Mesothelial cell of epicardium (in vitro differentiated cells): ENCODE results near the gene SH2D6. TPM values are rescaled to one million over a fixed set of nuclear protein-coding genes. Genes with fewer than 3 reads are reported as not detected.
A peak's percentile ranks its signal among the peaks of the same experiment; 100 is the strongest.

Experiments used
- DNase-seq, 2 experiments: peaks; one replicate each; pipeline ENCODE4 v3.0.0; 2021; ENCODE audit warnings: low spot score in 2 of 2; ENCODE audit not compliant: unreplicated experiment in 2 of 2
- H3K27ac Mint-ChIP-seq: 2 replicates; pipeline ENCODE4 v1.8.0; 2021; ENCODE audit warnings: mixed read lengths
- H3K27me3 Mint-ChIP-seq: 2 replicates; pipeline ENCODE4 v1.8.0; 2021; ENCODE audit warnings: low read depth, mixed read lengths
- H3K36me3 Mint-ChIP-seq: 2 replicates; pipeline ENCODE4 v1.8.0; 2021; ENCODE audit warnings: mixed read lengths
- H3K4me1 Mint-ChIP-seq: 2 replicates; pipeline ENCODE4 v1.8.0; 2021; ENCODE audit warnings: mixed read lengths
- H3K4me3 Mint-ChIP-seq: 2 replicates; pipeline ENCODE4 v1.8.0; 2021; ENCODE audit warnings: mild to moderate bottlenecking, moderate library complexity, mixed read lengths
- H3K9me3 Mint-ChIP-seq: 2 replicates; pipeline ENCODE4 v1.8.0; 2021; ENCODE audit warnings: mixed read lengths
- total RNA-seq: library from RNA; stranded (reverse); gene quantifications from 3 replicates; pipeline ENCODE4 v1.2.1, GENCODE V29; 2021
- TF ChIP-seq, protein P1 (sequence below): fragments of 200-600 bp; sonication (generic); IDR thresholded peaks from one replicate; pipeline ENCODE4 v1.5.0; 2021; ENCODE audit warnings: antibody characterized with exemption; ENCODE audit not compliant: unreplicated experiment

The SH2D6 gene
- total RNA-seq, 1 donor from 2014 or later = 0.38 TPM

DNA sequence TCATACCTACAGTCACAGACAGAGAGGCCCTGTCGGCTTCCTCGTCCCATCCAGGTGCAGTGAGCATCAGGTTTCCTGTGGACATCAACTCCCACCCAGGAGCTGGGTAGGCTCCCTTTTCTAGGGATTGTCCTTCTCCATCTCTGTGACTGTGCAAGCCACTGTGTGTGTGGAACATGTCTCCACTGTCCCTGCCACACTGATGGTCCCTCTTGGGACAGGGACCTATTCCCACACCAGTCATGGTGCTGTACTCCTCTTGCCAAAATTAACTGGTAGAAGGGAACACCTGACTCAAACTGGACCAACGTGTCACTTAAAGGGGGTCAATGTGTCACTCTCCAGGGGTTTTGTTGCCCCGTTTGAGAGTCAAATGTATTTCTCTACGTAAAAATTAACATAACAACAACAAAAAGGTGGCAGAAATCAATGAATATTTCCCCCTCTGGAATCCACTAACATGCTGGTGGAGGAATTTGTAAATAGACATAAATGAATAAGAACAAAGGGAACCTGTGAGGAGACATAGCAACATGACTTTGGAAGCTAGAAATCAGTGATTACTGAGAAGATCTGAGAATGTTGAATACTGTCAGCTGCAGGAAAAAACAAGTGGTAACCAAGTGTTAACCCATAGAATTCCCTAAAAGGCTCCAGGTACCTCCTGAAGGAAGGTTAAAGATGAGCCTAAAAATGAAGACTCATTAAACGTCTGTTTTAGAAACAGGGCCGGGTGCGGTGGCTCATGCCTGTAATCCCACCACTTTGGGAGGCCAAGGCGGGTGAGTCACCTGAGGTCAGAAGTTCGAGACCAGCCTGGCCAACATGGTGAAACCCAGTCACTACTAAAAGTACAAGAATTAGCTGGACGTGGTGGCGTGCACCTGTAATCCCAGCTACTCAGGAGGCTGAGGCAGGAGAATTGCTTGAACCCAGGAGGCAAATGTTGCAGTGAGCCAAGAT lies 40.4 kb downstream of the SH2D6 start:
- TF ChIP-seq, protein P1, sequence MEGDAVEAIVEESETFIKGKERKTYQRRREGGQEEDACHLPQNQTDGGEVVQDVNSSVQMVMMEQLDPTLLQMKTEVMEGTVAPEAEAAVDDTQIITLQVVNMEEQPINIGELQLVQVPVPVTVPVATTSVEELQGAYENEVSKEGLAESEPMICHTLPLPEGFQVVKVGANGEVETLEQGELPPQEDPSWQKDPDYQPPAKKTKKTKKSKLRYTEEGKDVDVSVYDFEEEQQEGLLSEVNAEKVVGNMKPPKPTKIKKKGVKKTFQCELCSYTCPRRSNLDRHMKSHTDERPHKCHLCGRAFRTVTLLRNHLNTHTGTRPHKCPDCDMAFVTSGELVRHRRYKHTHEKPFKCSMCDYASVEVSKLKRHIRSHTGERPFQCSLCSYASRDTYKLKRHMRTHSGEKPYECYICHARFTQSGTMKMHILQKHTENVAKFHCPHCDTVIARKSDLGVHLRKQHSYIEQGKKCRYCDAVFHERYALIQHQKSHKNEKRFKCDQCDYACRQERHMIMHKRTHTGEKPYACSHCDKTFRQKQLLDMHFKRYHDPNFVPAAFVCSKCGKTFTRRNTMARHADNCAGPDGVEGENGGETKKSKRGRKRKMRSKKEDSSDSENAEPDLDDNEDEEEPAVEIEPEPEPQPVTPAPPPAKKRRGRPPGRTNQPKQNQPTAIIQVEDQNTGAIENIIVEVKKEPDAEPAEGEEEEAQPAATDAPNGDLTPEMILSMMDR = no peak
- peaks cover 17% of the 10 kb centered on the region for H3K4me1 Mint-ChIP-seq
- H3K27ac Mint-ChIP-seq = no peak overlapping the region
- no peak overlapping the region for H3K4me3 Mint-ChIP-seq
- no peaks in the 10 kb centered on the region for H3K27me3 Mint-ChIP-seq
- DNase-seq = no peak
- H3K9me3 Mint-ChIP-seq = no peaks in the 10 kb centered on the region
- H3K36me3 Mint-ChIP-seq = no peaks in the 10 kb centered on the region

DNA sequence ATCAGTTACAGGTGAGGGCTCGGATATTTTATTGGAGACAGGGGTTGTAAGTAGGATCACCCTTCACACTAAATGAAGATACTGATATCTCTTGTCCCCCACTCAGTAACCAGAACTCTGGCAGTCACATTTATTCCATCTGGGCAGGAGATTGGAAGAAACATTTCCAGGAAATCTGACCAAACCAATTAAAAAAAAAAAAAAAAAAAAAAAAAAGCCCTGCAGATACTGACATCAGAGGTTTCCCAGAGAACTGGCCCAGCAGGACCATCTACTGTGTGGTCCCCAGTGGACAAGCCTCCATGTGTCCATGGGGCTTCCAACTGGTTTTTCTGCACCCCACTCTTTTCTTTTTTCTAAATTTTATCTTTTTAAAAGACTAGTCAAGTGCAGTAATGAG lies 41.3 kb downstream of the SH2D6 start:
- no peaks in the 10 kb centered on the region for H3K27me3 Mint-ChIP-seq
- H3K9me3 Mint-ChIP-seq = no peaks in the 10 kb centered on the region
- no peak for DNase-seq
- peaks cover 17% of the 10 kb centered on the region for H3K4me1 Mint-ChIP-seq
- no peaks in the 10 kb centered on the region for H3K36me3 Mint-ChIP-seq
- no peak overlapping the region for H3K27ac Mint-ChIP-seq
- TF ChIP-seq, protein P1 = no peak
- no peak overlapping the region for H3K4me3 Mint-ChIP-seq

DNA sequence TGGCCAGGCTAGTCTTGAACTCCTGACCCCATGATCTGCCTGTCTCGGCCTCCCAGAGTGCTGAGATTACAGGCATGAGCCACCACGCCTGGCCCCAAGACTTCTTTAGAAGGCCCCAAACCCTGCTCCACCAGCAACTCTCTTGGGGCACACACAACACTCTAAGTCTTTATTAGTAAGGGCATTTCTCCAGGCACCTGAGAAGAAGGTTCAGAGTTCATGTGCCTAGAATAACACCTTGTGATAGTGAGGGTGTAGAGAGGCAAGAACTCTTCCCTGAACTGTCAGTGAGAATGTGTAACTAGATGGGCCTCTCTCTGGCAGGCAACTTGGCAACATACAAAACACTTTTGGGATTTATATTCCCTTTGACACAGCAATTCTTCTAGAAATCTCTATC lies 43.8 kb downstream of the SH2D6 start:
- Mint-ChIP-seq H3K4me3 (no peak overlapping the region), H3K9me3 (no peaks in the 10 kb centered on the region), H3K36me3 (no peaks in the 10 kb centered on the region), H3K4me1 (peaks cover 8% of the 10 kb centered on the region), H3K27me3 (no peaks in the 10 kb centered on the region), H3K27ac (no peak overlapping the region)
- TF ChIP-seq, protein P1 = no peak
- DNase-seq = no peak

DNA sequence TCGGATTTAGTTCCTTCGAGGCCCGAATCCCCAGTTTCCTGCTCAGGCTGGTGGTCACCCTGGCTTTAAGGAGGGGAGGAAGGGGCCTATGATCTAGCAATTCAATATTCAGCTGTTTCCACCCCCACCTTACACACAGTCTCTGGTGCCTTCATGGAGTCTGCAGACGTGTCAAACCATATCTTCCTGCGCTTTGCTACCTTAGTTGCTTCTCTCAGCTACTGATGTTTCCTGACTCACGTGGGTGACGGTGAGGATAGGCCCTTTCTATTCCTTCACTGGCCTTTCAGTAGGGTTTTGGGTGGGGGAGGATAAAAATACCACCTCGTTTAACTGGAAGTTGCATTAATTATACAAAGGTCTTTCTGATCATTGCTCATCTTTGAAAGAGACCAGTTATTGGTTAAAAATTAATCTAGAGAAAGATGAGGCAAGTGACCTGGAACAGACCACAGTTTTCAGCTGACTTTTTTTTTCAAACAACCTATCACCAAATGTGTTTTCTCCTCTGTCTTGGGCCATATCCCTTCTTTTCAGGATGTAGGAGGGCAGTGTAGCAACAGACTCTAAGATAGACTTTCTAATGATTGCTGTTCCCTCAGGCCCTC lies 49.7 kb downstream of the SH2D6 start:
- peak overlapping the region; percentile 41 for H3K27ac Mint-ChIP-seq
- TF ChIP-seq, protein P1 = no peak
- no peaks in the 10 kb centered on the region for H3K9me3 Mint-ChIP-seq
- no peak overlapping the region for H3K4me3 Mint-ChIP-seq
- DNase-seq = no peak
- peaks cover 14% of the 10 kb centered on the region for H3K4me1 Mint-ChIP-seq
- no peaks in the 10 kb centered on the region for H3K27me3 Mint-ChIP-seq
- H3K36me3 Mint-ChIP-seq = no peaks in the 10 kb centered on the region

DNA sequence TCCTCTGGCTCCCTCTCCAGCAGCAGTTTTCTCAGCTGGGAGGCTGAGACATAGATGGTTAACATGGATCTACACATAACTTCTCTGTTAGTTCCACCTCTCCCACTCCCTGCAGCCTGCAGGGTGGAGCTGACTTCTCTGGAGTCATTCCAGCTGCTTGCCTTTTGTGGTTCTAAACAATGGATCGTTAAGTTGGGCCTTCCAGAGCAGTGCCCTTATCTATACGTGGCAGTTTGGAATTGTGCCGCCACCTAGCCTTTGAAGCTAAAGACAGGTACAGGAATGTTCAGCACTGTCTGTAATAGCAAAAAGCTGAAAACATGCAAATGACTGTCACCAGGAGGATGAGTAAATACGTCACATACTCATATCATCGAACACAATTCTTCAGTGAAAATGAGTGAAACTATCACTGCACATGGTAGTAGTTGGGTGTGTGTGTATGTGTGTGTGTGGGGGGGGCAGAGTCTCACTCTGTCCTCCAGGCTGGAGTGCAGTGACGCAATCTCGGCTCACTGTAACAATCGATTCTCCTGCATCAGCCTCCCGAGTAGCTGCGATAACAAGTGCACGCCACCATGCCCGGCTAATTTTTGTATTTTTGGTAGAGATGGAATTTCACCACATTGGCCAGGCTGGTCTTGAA lies 50.3 kb downstream of the SH2D6 start:
- no peak overlapping the region for H3K4me3 Mint-ChIP-seq
- DNase-seq = no peak
- H3K9me3 Mint-ChIP-seq = no peaks in the 10 kb centered on the region
- H3K27me3 Mint-ChIP-seq = no peaks in the 10 kb centered on the region
- TF ChIP-seq, protein P1 = no peak
- no peaks in the 10 kb centered on the region for H3K36me3 Mint-ChIP-seq
- H3K27ac Mint-ChIP-seq = peak overlapping the region; percentile 41
- H3K4me1 Mint-ChIP-seq = peaks cover 14% of the 10 kb centered on the region
